ENCODE results near the gene PPP1R2. TPM values are rescaled to one million over a fixed set of nuclear protein-coding genes. Genes with fewer than 3 reads are reported as not detected.
"Not testable (repeated sequence)": the region's sequence is repeated elsewhere in the genome, so short reads cannot be mapped to it uniquely, and the experiment has no call there.

Gene PPP1R2
- total RNA-seq: 10 to 100 TPM; 38.8 to 53.4 TPM
- long read RNA-seq, transcript PPP1R2-206 (6 exons, 3,450 nt): major isoform, 164 of 172 reads
- long read RNA-seq, partial matches to known transcripts: 1 of 172 reads
- long read RNA-seq, other reads (novel, unspliced or antisense): 4 of 172 reads

DNA sequence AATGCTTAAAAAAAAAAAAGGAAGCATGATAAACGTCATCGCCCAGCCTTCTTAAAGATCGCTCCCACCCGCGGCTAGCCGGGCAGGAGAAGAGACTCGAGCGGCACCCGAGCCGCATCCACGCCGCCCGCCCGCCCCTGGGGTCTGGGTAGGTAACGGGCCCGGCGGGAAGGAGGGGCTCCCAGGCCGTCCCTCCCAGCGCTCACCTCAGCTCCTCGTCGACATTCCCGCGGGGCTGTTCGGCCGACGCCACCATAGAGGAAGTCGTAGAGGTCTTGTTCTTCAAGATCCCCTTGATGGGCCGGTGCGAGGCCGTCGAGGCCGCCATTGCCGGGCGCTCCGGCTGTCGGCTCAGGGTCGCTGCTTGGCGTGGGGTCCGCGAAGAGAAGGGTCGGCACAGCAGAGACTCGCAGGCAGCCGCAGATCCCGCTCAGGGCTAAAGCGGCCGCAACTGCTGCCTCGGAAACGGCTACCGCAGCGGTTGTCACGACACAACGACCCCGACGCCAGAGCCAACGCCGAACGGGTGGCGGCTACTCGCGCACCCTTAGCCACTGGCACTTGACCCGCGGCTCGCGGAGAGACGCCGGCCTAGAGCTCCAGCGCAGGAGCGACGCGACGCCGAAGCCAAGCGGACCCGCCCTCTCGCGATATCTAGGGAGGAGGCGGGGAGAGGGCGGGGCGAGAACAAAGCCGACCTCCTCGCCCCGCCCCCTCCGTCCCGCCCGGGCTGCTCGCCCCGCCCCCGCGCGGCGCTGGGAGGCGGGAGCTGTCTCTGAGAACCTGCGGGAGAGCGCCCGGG lies at the start of gene PPP1R2:
TSS of gene PPP1R2 (minus strand) at position 628 of the 802 bp plus-strand sequence. CDS start at position 328, 300 bp downstream.
- intact Hi-C loops (cut with DNase I): no loop called here
- peak; percentile 95 to 97 for ATAC-seq
- peak; percentile 93 for DNase-seq

DNA sequence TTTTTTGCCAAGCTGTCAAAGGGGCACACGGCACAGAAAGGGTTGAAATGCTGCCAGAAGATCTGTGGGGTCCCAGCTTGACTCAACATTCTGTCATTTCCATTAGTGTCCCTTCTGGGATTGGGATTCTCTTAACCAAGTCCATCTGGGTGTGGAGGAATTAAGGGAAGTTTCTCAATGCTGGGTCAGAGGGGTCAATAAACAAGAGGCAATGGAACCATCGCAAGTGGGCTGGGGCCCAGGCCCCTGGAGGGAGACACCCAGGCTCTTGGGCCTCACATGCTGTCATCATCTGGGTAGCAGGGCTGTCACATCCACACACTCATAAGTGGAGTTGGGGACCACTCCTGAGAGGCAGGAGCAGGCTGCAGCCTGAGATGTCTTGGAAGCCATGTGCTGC lies 48.7 kb upstream of the PPP1R2 start:
- intact Hi-C loops (cut with DNase I): no loop called here
- DNase-seq (no peak), ATAC-seq (no peak)

DNA sequence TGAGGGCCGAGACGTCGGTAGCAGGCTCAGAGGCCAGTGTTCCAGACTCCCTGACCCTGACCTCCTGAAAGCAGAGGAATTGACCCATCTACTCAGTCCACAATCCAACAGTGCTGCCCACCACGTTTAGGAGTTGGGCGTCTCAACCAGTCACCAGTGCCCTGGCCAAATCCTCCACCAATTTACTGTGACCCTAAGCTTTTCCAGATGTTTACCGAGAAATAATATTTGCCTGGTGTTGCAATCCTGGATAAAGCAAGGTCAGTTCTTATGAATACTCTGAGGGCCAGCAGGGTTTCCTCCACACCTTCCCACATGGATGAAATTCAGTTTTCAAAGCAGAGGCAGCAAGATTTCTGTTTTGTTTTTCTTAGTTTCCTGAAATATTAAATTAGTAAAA lies 48.1 kb upstream of the PPP1R2 start:
- ATAC-seq (no peak), DNase-seq (no peak)
- intact Hi-C loops (cut with DNase I): no loop called here

DNA sequence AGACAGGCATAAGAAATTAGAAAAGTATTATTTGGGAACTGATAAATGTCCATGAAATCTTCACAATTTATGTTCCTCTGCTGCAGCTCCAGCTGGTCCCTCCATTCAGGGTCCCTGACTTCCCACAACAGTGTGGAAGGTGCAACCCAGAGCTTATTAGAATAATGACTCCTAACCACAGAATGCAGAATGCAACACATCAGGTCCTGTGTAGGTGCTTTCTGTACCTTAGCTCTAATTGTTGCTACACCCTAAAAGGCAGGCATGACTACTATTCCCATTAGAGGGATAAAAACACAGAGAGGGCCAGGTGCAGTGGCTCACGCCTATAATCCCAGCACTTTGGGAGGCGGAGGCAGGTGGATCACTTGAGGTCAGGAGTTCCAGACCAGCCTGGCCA lies 47.3 kb upstream of the PPP1R2 start:
- intact Hi-C loops (cut with DNase I): not testable (repeated sequence)

DNA sequence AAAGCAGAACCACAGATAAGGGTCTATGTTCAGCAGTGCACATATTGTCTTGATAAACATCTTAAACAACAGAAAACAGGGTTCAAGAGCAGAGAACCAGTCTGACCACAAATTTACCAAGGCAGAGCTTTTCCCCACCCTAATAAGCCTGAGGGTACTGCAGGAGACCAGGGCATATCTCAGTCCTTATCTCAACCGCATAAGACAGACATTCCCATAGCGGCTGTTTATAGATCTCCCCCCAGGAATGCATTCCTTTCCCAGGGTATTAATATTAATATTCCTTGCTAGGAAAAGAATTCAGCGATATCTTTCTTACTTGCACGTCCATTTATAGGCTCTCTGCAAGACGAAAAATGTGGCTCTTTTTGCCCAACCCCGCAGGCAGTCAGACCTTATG lies 46.7 kb upstream of the PPP1R2 start:
- intact Hi-C loops (cut with DNase I); ATAC-seq; DNase-seq: not testable (repeated sequence)

More for the DNA sequence above, 47.3 kb upstream of the PPP1R2 start:
- ATAC-seq, DNase-seq: not testable (repeated sequence)

DNA sequence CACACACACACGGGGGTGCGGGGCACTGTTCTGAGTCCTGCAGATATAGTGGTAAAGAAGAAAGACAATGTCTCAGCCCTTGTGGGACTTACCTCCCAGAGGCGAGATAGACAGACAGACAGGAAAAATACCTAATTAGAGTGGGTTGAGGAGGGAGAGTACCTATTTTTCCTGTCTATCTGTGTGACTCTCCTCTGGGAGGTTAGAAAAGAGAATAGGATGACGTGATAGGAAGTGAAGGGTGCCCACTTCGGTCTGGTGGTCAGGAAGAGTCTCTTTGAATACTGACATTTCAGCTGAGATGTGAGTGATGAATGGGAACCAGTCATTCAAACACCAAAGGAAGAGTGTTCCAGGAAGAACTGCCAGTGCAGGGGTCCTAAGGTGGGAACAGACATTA lies 44.7 kb upstream of the PPP1R2 start:
- no peak for DNase-seq
- ATAC-seq: no peak
- intact Hi-C loops (cut with DNase I): no loop called here

DNA sequence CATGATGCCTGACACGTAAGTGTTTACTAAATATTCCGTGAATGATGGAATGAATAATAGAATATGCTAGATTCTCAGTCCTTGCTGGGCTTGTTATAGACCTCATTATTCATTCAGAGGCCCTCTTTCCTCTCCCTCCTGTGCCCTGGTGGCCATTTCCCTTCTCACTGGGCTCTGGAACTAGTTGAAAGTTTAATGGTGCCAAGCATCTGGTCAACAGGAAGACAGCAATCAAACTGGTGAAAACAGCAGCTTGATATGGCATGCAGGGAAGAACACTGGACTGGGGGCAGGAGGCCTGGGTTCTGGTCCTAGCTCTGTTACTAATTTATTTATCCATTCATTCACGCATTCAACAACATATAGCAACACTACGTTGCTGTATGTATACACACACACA lies 44.3 kb upstream of the PPP1R2 start:
- ATAC-seq (no peak), DNase-seq (no peak)
- intact Hi-C loops (cut with DNase I): no loop called here

DNA sequence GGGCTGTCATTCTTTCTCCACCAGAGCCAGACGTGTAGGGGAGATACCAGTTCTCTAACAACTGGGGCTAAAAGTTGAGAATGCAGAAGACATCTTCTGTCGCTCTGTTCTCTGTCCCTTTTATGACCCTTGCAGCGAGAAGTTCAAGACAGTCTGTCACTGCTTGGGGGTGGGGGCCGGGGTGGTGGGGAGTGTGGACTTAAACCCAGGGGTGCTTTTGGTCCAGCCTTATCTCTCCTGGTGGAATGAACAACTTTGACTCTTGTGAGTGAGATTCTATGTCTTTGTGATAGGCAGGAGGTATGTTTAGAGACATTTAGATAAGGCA lies 41.4 kb upstream of the PPP1R2 start:
- DNase-seq (no peak), ATAC-seq (no peak)
- intact Hi-C loops (cut with DNase I): no loop called here

DNA sequence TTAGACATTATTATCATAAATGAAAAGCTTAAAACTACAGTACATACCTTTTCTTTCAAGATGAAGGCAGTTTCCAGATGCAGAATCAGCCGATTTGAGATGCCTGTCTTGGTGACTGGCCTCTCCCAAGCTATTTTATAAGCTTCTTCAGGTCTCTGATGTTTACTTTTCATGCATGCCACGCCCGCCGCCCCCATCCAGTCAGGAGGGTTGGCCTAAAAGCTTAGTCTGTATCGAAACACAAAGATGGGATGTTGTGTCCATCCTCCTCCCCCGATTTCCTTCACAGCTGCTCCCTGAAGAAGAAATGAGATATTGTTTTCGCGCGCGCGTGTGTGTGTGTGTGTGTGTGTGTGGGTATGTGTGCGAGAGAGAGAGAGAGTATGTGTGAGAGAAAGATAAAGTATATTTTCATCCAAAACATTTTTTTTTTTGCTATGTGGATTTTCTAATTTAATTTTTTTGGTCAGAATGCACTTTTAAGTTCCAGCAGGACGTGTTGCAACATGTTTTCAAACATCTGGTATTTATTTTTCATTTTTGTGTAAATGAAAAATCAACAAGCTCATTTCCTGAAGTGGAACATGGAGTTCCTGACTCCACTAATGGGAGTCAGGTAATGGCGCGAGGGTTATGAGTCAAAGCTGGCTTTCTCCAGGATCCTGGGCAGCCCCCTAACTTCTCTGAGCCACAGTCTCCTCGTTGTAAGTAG lies 40.9 kb upstream of the PPP1R2 start, which contains the start of gene APOD:
TSS of gene APOD (minus strand) at position 110 of the 712 bp plus-strand sequence. CDS start 4,479 bp downstream, outside the sequence.
- intact Hi-C loops (cut with DNase I): no loop called here
- no peak for DNase-seq
- peak; percentile 53 to 74 for ATAC-seq

DNA sequence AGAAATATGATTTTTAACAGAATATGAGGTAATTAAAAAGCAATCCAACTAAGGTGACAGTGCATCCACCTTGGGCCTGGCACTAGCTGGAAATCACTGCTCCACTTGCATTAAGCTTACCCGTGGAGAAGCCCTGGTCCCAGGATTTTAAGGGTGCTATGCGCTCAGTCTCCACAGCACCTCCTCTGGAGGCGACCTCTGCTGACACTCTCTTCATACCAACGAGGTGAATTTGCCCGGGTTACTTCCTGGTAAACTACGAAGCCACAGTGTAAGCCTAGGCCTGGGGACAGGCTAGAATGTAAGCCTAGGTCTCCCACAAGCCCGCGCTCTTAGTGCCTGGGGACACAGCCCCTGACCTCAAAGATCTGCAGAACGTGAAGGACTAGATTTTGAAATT lies 39.8 kb upstream of the PPP1R2 start:
- no peak for DNase-seq
- intact Hi-C loops (cut with DNase I): no loop called here
- ATAC-seq: peak in 1 of 2 donors; percentile 20

DNA sequence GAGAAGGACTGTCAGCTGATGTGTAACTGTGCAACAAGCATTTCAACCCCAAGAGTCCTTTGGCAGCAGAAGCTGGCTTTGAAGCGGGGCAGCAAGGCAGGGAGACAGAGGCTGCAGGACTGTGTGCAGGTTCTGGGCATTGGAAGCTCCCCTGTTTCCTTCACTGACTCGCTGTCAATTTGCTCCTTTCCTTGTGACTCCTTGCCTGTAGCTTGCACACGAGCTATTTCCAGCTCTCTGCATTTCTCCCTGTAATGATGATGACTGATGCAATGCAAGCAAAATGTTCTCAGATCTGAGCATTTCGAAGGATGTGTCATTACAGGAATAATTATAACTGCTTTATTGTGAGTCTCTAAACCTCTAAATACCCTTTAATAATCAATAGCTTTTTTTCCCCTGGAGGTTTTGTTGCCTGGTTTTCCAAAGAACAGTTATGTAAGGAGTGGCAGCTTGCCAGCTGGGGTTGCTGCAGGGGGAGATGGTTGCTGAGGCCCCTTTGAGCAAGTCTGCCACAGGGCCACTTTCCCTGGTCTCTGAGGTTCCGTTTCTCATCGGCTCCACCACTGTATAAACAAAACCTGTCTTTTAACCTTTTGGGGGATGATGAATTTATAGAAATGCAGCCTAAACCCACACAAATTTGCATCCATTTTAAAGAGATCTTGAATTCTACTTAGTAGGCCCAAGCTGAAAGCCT lies 37.8 kb upstream of the PPP1R2 start:
- ATAC-seq: no peak

DNA sequence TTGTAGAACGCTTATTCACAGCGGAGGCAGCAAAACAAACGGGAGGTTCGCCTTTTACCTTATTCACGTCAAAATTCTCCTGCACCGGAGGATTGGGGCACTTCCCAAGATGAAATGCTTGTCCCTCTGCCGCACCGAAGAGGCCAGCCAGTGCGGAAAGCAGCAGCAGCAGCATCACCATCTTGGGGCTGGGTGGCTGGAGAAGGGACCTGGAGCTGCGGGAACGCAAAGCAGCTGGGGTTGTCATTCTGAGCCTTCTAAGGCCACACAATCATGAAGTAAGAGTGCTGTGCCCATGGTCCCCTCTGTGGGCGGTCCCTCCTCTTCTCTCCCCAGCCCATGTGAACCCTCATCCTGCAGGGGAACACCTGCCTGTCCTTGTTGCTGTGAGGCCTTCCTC lies 36.2 kb upstream of the PPP1R2 start:
- ATAC-seq (no peak), DNase-seq (no peak)
- intact Hi-C loops (cut with DNase I): no loop called here

More for the DNA sequence above, 37.8 kb upstream of the PPP1R2 start:
- DNase-seq: no peak
- intact Hi-C loops (cut with DNase I): no loop called here

DNA sequence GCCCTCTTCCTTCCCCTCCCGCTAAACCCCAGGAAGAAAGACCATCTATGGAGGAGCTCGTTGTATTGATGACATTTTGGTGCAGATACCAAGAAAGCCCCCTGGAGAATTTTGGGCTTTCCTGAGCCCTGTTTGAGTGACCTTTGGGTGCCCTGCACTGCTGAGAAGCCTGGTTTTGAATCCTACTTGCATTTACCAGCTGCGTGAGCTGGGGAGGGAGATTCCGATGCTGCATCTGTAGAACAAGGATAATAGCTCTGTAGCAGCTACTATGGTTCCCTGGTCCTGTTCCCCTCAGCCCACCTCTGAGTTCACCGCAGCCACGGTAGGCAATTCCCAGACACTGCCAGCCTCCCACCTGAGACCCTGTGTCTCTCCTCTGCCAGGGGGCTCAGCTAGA lies 35.4 kb upstream of the PPP1R2 start:
- DNase-seq (no peak), ATAC-seq (no peak)
- intact Hi-C loops (cut with DNase I): no loop called here

DNA sequence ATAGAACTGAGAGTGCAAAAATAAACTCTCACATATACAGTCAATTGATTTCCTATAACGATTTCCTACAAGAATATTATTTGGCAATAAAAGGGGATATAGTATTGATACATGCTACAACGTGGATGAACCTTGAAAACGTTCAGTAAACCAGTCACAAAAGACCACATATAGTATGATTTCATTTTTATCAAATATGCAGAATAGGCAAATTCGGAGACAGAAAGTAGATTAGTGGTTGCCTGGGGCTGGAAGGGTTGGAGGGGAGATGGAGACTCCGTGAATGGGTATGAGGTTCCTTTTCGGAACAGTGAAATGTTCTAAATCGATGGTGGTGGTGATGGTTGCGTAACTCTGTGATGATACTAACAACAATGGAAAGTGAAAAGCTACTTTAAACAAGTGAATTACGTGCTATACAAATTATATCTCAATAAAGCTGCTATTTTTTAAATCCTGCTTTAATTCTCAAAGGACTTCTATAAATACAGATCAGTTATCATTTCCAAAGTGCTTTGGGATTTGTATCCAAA lies 34.6 kb upstream of the PPP1R2 start:
- intact Hi-C loops (cut with DNase I): no loop called here
- no peak for DNase-seq
- no peak for ATAC-seq

DNA sequence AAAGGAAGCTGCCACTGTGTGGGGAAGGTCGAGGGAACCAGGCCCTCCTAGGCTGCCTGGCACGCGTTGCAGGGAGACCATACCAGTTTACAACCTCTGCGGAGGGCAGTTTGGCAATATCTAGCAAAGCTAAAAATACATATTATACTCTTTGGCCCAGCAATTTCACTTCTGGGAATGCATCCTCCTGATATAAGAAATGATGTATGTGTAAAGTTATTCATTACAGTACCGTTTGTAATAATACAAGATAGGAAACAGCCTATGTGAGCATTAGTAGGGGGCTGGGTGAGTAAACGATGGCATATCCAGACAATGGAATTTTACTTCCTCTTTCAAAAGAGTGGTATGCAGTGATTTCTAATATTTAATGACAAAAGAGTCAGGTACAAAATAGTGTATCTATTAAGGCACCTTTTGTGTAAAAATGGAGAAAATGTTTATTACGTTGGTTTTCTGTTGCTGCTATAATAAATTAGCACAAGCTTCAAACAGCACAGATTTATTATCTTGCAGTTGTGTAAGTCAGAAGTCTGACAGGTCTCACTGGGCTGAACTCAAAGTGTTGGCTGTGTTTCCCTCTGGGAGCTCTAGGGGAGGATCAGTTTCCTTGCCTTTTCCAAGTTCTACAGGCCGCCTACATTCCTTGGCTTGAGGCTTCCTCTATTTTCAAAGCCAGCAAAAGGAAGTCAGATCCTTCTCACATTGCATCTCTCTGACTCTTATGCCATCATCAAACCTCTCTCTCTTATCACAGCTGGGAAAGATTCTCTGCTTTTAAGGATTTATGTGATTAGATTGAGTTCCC lies 31.6 kb upstream of the PPP1R2 start:
- ATAC-seq: no peak
- intact Hi-C loops (cut with DNase I): no loop called here
- DNase-seq: no peak

DNA sequence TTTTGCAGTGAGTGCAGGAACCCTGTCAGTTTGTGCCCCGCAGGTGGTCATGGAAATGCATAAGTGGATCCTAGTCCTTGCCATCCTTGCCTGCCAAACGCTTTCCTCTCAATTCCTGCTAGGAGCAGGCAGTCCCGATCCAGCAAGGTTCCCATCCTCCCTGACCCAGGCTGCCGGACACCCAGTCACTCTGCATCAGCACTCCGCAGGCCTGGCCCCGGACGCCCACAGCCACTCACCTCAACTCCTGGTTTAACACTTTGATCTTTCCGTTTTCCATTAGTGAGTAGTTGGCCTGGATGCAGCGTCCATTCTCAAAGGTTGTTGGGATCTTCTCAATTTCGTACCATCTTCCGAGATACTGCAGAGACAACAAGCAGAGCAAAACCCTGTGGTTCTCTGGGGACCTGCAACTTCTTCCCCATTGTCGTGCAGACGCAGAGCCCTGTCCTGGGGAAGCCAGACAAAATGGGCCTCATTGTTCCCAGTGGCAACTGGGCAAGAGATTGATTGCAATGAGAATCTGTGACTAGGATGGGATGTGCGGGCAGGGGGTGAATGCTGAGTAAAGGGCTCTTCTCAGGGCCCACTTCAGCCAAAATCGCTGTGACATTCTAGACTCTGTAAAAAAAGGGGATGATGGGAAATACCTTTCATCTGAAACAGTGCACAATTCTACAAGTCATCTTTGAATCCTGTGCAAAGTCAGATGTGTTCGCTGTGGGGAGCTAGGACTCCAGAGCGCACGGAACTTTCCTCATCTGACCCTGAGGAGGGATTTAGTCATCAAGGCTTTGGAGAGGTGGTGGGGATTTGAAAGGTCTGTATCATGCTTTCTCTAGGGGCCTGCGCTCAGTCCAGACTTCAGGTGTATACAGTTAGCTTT lies 30.7 kb upstream of the PPP1R2 start:
- intact Hi-C loops (cut with DNase I): no loop called here
- no peak for ATAC-seq
- DNase-seq: no peak

DNA sequence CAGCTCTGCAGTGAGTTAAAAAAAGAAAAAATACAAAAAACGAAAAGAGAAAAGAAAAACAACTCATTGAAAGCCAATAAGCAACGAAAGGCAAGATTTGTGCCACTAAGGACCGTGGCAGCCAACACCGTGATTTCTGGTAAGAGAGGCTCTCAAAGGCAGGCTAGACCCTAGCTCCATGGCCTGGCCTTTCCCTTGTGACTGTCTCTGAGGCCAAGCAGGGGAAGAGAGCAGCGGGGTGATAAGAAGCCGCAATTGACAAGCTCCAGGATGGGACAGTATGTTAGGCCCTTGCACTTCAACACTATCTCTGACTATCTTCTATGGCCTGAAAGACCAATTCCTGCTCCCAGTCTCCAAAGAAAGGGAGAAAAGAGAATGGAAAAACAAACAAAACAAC lies 28.2 kb upstream of the PPP1R2 start:
- DNase-seq: no peak
- peak; percentile 66 to 70 for ATAC-seq
- intact Hi-C loops (cut with DNase I): no loop called here

DNA sequence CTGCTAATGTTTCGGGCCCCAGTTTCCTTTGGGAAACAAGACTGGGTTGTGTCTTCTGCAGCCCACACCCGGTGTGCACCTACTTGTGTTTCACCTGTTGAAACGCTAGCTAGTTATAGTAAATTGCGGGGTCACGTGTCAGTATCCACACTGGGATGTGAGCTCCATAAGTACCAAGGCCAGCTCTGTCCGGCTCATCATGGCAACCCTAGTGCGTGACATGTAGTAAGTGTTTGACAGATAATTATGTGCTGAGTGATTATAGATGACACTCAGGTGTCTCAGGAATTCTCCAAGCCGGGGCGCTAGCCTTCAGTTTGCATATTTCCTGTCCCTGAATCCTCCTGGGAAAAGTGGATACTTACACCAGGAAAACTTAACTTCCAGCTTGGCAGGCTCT lies 27.8 kb upstream of the PPP1R2 start:
- intact Hi-C loops (cut with DNase I): no loop called here
- DNase-seq (no peak), ATAC-seq (peak; percentile 65 to 69)

Data from left cardiac atrium (tissue), 4 donors.